Testis (tissue), 2 donors: ENCODE results near the gene YPEL1.

Experiments
- POLR2A ChIP-seq: fragments of 450-650 bp; IDR thresholded peaks from one replicate; pipeline ENCODE4 v1.6.1; 2017; ENCODE audit warnings: antibody characterized with exemption, mild to moderate bottlenecking, moderate library complexity
- TF ChIP-seq, protein P1 (sequence below), 3 experiments: fragments of 450-650 bp in 2 of 3; fragments of 200-600 bp in 1 of 3; sonication (generic) in 1 of 3; IDR thresholded peaks; one replicate each; pipeline ENCODE4 v1.5.1; 2016 to 2019; ENCODE audit warnings: antibody characterized with exemption in 3 of 3, mild to moderate bottlenecking in 2 of 3, moderate library complexity in 1 of 3

DNA sequence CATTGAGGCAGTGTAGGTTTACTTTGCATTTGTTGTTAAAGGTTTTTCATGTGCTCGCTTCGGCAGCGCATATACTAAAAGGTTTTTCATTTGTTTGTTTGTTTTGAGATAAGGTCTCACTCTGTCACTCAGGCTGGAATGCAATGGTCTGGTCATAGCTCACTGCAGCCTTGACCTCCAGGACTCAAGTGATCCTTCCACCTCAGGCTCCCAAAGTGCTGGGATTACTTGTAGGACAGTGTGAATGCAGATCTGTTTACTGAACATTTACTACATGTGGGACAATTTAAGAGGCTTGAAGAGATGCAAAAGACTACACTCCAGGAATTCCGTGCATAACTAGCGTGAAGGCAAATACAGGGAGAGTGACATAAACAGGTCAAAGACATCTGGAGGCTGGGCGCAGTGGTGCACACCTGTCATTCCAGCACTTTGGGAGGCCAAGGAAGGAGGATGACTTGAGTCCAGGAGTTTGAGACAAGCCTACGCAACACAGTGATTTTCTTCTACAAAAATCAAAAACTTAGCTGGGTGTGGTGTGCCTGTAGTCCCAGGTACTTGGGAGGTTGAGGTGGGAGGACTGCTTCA lies 34.1 kb downstream of the YPEL1 start:
- TF ChIP-seq, protein P1, sequence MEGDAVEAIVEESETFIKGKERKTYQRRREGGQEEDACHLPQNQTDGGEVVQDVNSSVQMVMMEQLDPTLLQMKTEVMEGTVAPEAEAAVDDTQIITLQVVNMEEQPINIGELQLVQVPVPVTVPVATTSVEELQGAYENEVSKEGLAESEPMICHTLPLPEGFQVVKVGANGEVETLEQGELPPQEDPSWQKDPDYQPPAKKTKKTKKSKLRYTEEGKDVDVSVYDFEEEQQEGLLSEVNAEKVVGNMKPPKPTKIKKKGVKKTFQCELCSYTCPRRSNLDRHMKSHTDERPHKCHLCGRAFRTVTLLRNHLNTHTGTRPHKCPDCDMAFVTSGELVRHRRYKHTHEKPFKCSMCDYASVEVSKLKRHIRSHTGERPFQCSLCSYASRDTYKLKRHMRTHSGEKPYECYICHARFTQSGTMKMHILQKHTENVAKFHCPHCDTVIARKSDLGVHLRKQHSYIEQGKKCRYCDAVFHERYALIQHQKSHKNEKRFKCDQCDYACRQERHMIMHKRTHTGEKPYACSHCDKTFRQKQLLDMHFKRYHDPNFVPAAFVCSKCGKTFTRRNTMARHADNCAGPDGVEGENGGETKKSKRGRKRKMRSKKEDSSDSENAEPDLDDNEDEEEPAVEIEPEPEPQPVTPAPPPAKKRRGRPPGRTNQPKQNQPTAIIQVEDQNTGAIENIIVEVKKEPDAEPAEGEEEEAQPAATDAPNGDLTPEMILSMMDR (IDR thresholded peaks at IDR 0.05), result no peak
- no peak for TF ChIP-seq POLR2A
